Measurements from ENCODE around the gene PTPRC. TPM values are rescaled to one million over a fixed set of nuclear protein-coding genes. Genes with fewer than 3 reads are reported as not detected.

The PTPRC gene
- polyA plus RNA-seq, 4 donors: 1.6 to 17.4 (median 5.3) TPM

GRCh38 chr1:198628067-198628455, 10.8 kb upstream of the PTPRC start:
- Histone ChIP-seq H3K36me3 (ENCODE audit: control insufficient read depth in 3 of 3, insufficient read depth in 2 of 3, low read depth in 1 of 3, low read length in 3 of 3) (no peaks in the 10 kb centered on the region), H3K27me3 (ENCODE audit: control insufficient read depth in 3 of 3, insufficient read depth in 3 of 3, low read length in 3 of 3) (no peaks in the 10 kb centered on the region), H3K9me3 (ENCODE audit: control insufficient read depth in 2 of 2, insufficient read depth in 1 of 2, low read depth in 1 of 2, low read length in 1 of 2) (no peaks in the 10 kb centered on the region), H3K4me3 (ENCODE audit: low read depth in 1 of 3, low read length in 3 of 3) (no peak overlapping the region), H3K4me1 (ENCODE audit: control insufficient read depth in 3 of 3, insufficient read depth in 2 of 3, low read depth in 1 of 3, low read length in 2 of 3) (no peaks in the 10 kb centered on the region), H3K27ac (ENCODE audit: low read depth in 1 of 3, low read length in 2 of 3) (no peak overlapping the region)
- DNase-seq (no peak), FAIRE-seq (no peak)

- H3K27ac ChIP-seq (ENCODE audit: low read depth in 1 of 3, low read length in 2 of 3): no peak overlapping the region
- H3K4me1 ChIP-seq (ENCODE audit: control insufficient read depth in 3 of 3, insufficient read depth in 2 of 3, low read depth in 1 of 3, low read length in 2 of 3): no peaks in the 10 kb centered on the region
- DNase-seq (no peak), FAIRE-seq (no peak)
- H3K36me3 ChIP-seq (ENCODE audit: control insufficient read depth in 3 of 3, insufficient read depth in 2 of 3, low read depth in 1 of 3, low read length in 3 of 3): no peaks in the 10 kb centered on the region
- H3K9me3 ChIP-seq (ENCODE audit: control insufficient read depth in 2 of 2, insufficient read depth in 1 of 2, low read depth in 1 of 2, low read length in 1 of 2): no peaks in the 10 kb centered on the region
- no peaks in the 10 kb centered on the region for H3K27me3 ChIP-seq (ENCODE audit: control insufficient read depth in 3 of 3, insufficient read depth in 3 of 3, low read length in 3 of 3)
- H3K4me3 ChIP-seq (ENCODE audit: low read depth in 1 of 3, low read length in 3 of 3): no peak overlapping the region
Measured at GRCh38 chr1:198629610-198630009, 9.2 kb upstream of the PTPRC start.

GRCh38 chr1:198630863-198631262, 8.0 kb upstream of the PTPRC start:
- Histone ChIP-seq H3K27ac (ENCODE audit: low read depth in 1 of 3, low read length in 2 of 3) (no peak overlapping the region), H3K4me1 (ENCODE audit: control insufficient read depth in 3 of 3, insufficient read depth in 2 of 3, low read depth in 1 of 3, low read length in 2 of 3) (no peaks in the 10 kb centered on the region), H3K9me3 (ENCODE audit: control insufficient read depth in 2 of 2, insufficient read depth in 1 of 2, low read depth in 1 of 2, low read length in 1 of 2) (no peaks in the 10 kb centered on the region), H3K4me3 (ENCODE audit: low read depth in 1 of 3, low read length in 3 of 3) (no peak overlapping the region), H3K36me3 (ENCODE audit: control insufficient read depth in 3 of 3, insufficient read depth in 2 of 3, low read depth in 1 of 3, low read length in 3 of 3) (no peaks in the 10 kb centered on the region), H3K27me3 (ENCODE audit: control insufficient read depth in 3 of 3, insufficient read depth in 3 of 3, low read length in 3 of 3) (no peaks in the 10 kb centered on the region)
- DNase-seq (no peak), FAIRE-seq (no peak)
- WGBS, 3 donors: 83 to 95% (median 85%) methylated on average over 1 of the region's 1 CpG

GRCh38 chr1:198631292-198631691, 7.5 kb upstream of the PTPRC start:
- no peaks in the 10 kb centered on the region for H3K36me3 ChIP-seq (ENCODE audit: control insufficient read depth in 3 of 3, insufficient read depth in 2 of 3, low read depth in 1 of 3, low read length in 3 of 3)
- FAIRE-seq (no peak), DNase-seq (no peak)
- no peaks in the 10 kb centered on the region for H3K4me1 ChIP-seq (ENCODE audit: control insufficient read depth in 3 of 3, insufficient read depth in 2 of 3, low read depth in 1 of 3, low read length in 2 of 3)
- H3K27ac ChIP-seq (ENCODE audit: low read depth in 1 of 3, low read length in 2 of 3): no peak overlapping the region
- no peaks in the 10 kb centered on the region for H3K9me3 ChIP-seq (ENCODE audit: control insufficient read depth in 2 of 2, insufficient read depth in 1 of 2, low read depth in 1 of 2, low read length in 1 of 2)
- WGBS, 3 donors: 65 to 91% (median 83%) methylated on average over 1 of the region's 1 CpG
- H3K4me3 ChIP-seq (ENCODE audit: low read depth in 1 of 3, low read length in 3 of 3): no peak overlapping the region
- no peaks in the 10 kb centered on the region for H3K27me3 ChIP-seq (ENCODE audit: control insufficient read depth in 3 of 3, insufficient read depth in 3 of 3, low read length in 3 of 3)

- WGBS, 3 donors: 76 to 87% (median 83%) methylated on average over 2 of the region's 2 CpGs
- Histone ChIP-seq H3K4me3 (ENCODE audit: low read depth in 1 of 3, low read length in 3 of 3) (no peak overlapping the region), H3K9me3 (ENCODE audit: control insufficient read depth in 2 of 2, insufficient read depth in 1 of 2, low read depth in 1 of 2, low read length in 1 of 2) (no peaks in the 10 kb centered on the region), H3K27me3 (ENCODE audit: control insufficient read depth in 3 of 3, insufficient read depth in 3 of 3, low read length in 3 of 3) (no peaks in the 10 kb centered on the region), H3K4me1 (ENCODE audit: control insufficient read depth in 3 of 3, insufficient read depth in 2 of 3, low read depth in 1 of 3, low read length in 2 of 3) (no peaks in the 10 kb centered on the region), H3K27ac (ENCODE audit: low read depth in 1 of 3, low read length in 2 of 3) (no peak overlapping the region), H3K36me3 (ENCODE audit: control insufficient read depth in 3 of 3, insufficient read depth in 2 of 3, low read depth in 1 of 3, low read length in 3 of 3) (no peaks in the 10 kb centered on the region)
- FAIRE-seq (no peak), DNase-seq (no peak)
Measured at GRCh38 chr1:198632007-198632406, 6.8 kb upstream of the PTPRC start.

- Histone ChIP-seq H3K36me3 (ENCODE audit: control insufficient read depth in 3 of 3, insufficient read depth in 2 of 3, low read depth in 1 of 3, low read length in 3 of 3) (no peaks in the 10 kb centered on the region), H3K27me3 (ENCODE audit: control insufficient read depth in 3 of 3, insufficient read depth in 3 of 3, low read length in 3 of 3) (no peaks in the 10 kb centered on the region), H3K9me3 (ENCODE audit: control insufficient read depth in 2 of 2, insufficient read depth in 1 of 2, low read depth in 1 of 2, low read length in 1 of 2) (no peaks in the 10 kb centered on the region), H3K27ac (ENCODE audit: low read depth in 1 of 3, low read length in 2 of 3) (peak overlapping the region in 1 of 3 donors; percentile 7), H3K4me3 (ENCODE audit: low read depth in 1 of 3, low read length in 3 of 3) (no peak overlapping the region), H3K4me1 (ENCODE audit: control insufficient read depth in 3 of 3, insufficient read depth in 2 of 3, low read depth in 1 of 3, low read length in 2 of 3) (no peaks in the 10 kb centered on the region)
- no peak for DNase-seq
- WGBS, 3 donors: 78 to 97% (median 90%) methylated on average over 2 of the region's 2 CpGs
- FAIRE-seq: no peak
Measured at GRCh38 chr1:198633675-198634121, 5.1 kb upstream of the PTPRC start.

- Histone ChIP-seq H3K27ac (ENCODE audit: low read depth in 1 of 3, low read length in 2 of 3) (no peak overlapping the region), H3K9me3 (ENCODE audit: control insufficient read depth in 2 of 2, insufficient read depth in 1 of 2, low read depth in 1 of 2, low read length in 1 of 2) (no peaks in the 10 kb centered on the region), H3K27me3 (ENCODE audit: control insufficient read depth in 3 of 3, insufficient read depth in 3 of 3, low read length in 3 of 3) (no peaks in the 10 kb centered on the region), H3K4me1 (ENCODE audit: control insufficient read depth in 3 of 3, insufficient read depth in 2 of 3, low read depth in 1 of 3, low read length in 2 of 3) (no peaks in the 10 kb centered on the region), H3K4me3 (ENCODE audit: low read depth in 1 of 3, low read length in 3 of 3) (no peak overlapping the region), H3K36me3 (ENCODE audit: control insufficient read depth in 3 of 3, insufficient read depth in 2 of 3, low read depth in 1 of 3, low read length in 3 of 3) (no peaks in the 10 kb centered on the region)
- FAIRE-seq: no peak
- DNase-seq: no peak
Measured at GRCh38 chr1:198635964-198636363, 2.9 kb upstream of the PTPRC start.

GRCh38 chr1:198636391-198636790, 2.4 kb upstream of the PTPRC start:
- H3K4me3 ChIP-seq (ENCODE audit: low read depth in 1 of 3, low read length in 3 of 3): no peak overlapping the region
- H3K4me1 ChIP-seq (ENCODE audit: control insufficient read depth in 3 of 3, insufficient read depth in 2 of 3, low read depth in 1 of 3, low read length in 2 of 3): no peaks in the 10 kb centered on the region
- H3K27me3 ChIP-seq (ENCODE audit: control insufficient read depth in 3 of 3, insufficient read depth in 3 of 3, low read length in 3 of 3): no peaks in the 10 kb centered on the region
- FAIRE-seq (no peak), DNase-seq (no peak)
- H3K27ac ChIP-seq (ENCODE audit: low read depth in 1 of 3, low read length in 2 of 3): peak overlapping the region in 1 of 3 donors; percentile 19
- WGBS, 3 donors: 77 to 85% (median 84%) methylated on average over 2 of the region's 2 CpGs
- H3K36me3 ChIP-seq (ENCODE audit: control insufficient read depth in 3 of 3, insufficient read depth in 2 of 3, low read depth in 1 of 3, low read length in 3 of 3): no peaks in the 10 kb centered on the region
- H3K9me3 ChIP-seq (ENCODE audit: control insufficient read depth in 2 of 2, insufficient read depth in 1 of 2, low read depth in 1 of 2, low read length in 1 of 2): no peaks in the 10 kb centered on the region

GRCh38 chr1:198637157-198637556, 1.7 kb upstream of the PTPRC start:
- FAIRE-seq: no peak
- H3K4me3 ChIP-seq (ENCODE audit: low read depth in 1 of 3, low read length in 3 of 3): no peak overlapping the region
- H3K27me3 ChIP-seq (ENCODE audit: control insufficient read depth in 3 of 3, insufficient read depth in 3 of 3, low read length in 3 of 3): no peaks in the 10 kb centered on the region
- no peaks in the 10 kb centered on the region for H3K4me1 ChIP-seq (ENCODE audit: control insufficient read depth in 3 of 3, insufficient read depth in 2 of 3, low read depth in 1 of 3, low read length in 2 of 3)
- no peak overlapping the region for H3K27ac ChIP-seq (ENCODE audit: low read depth in 1 of 3, low read length in 2 of 3)
- H3K9me3 ChIP-seq (ENCODE audit: control insufficient read depth in 2 of 2, insufficient read depth in 1 of 2, low read depth in 1 of 2, low read length in 1 of 2): no peaks in the 10 kb centered on the region
- 52 to 70% (median 64%) methylated on average over 2 of the region's 2 CpGs for WGBS, 3 donors
- no peak for DNase-seq
- no peaks in the 10 kb centered on the region for H3K36me3 ChIP-seq (ENCODE audit: control insufficient read depth in 3 of 3, insufficient read depth in 2 of 3, low read depth in 1 of 3, low read length in 3 of 3)

Measured in small intestine (tissue), 7 donors.